GM19463 (cell line): ENCODE results near the gene FOXE1.

Experiments used
- ATAC-seq: cut with Tn5 transposase; IDR thresholded peaks from one replicate; pipeline ENCODE4 v1.9.1; 2021; ENCODE audit warnings: mild to moderate bottlenecking, moderate library complexity; ENCODE audit not compliant: unreplicated experiment

Gene FOXE1

GRCh38 chr9:97848215-97848479, 4.9 kb upstream of the FOXE1 start:
- no peak for ATAC-seq

DNA sequence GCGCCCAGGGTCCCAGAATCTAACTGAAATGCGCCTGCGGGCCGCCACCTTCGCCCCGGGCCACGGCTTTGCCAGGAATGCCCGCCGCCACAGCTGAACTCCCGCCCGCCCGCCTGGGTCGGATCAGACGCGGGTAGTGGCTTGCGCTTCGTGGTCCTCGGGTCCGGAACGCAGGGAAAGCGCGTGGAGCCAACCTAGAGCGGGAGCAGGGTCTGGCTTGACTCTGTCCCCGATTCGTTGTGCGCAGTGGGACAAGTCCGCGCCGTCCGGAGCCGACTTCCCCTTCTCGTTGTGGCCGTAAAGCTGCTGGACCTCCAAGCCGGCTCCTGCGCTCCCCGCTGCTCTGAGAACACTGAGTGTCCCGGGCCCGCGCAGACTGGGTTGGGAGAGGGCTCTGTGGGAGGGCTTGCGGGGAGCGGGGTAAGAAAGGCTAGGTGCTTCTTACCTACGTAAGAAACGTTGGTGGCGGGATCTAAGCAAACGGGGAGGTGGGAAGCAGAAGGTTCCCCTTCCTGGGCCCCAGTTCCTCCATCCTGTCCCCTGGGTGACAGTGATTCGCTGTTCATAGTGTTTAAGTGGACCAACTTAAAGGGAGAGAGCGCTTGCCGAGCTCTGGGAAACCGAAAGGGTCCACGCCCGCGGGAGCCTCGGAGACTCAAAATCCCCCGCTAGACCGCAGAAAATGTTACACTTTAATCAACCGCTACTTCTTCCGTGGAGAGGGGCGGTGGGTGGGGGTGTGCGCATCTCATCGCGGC, 4.4 kb upstream of the FOXE1 start:
- no peak for ATAC-seq

- no peak for ATAC-seq
Observed at GRCh38 chr9:97849980-97850379, 3.0 kb upstream of the FOXE1 start.

DNA sequence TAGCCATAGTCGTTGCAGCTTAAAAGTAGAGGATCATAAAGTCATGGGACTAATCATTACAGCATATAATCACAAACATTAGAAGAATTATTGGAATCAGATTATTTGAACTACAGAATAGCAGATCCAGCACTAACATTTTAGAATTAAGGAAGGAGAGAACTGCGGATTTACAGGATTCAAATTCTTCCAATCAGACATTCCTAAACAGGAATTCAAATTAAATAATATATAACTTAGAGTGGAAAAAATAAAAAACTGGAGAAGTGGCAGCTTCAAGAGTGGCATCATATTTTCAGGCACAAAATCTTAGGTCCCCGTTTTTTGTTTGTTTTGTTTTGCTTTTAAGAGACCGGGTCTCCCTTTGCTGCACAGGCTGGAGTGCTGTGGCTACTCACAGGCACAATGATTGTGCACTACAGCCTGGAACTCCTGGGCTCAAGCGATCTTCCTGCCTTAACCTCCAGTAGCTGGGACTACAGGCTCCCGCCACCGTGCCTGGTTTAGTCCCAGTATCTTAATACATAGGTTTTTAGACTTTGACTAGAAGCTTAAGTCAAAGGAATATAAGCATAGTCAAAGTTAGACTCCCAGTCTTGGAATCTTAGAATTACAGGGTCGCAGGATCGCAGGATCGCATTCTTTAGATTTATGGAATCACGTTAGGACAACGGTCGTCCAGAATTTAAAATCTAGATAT, 2.1 kb upstream of the FOXE1 start:
- ATAC-seq, result no peak

DNA sequence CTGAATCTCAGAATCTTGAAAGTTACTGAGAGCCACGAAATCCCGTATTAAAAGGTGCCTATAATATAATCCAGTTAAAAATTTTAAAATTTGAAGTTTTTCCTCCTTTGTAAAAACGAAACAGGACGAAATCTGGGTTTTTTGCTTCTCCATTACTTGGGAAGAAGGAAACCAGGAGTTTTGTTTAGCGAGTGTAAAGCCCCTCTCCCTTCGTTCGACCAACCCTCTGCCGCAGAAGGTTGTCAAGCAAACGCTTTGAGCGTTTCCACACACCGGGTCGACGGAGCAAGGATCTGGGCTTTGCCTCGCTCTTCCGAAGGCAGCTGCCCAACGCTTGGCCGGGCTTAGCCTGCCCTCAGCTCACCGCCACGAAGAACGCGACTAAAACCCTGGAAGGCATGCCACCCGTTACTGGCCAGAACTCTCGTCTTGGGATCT, 1.6 kb upstream of the FOXE1 start:
- ATAC-seq, result no peak

DNA sequence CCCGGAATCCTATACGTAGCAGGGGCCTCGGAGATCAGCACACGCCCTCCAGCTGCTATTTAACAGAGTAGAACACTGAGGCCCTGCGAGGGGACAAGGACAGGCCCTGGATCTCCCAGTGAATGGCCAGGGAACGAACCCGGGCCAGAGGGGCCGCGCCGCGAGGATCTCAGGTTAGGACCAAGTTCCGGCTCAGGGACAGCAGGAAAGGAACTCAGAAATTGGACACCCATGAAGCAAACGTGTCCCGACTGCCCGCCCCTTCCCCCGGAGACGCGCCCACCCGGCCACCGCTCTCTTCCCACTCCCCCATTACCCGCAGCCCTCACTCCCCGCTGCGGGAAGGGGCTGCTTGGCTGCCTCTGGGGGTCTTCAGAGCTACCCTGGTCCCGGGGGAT, 1.0 kb upstream of the FOXE1 start:
- ATAC-seq, result no peak

DNA sequence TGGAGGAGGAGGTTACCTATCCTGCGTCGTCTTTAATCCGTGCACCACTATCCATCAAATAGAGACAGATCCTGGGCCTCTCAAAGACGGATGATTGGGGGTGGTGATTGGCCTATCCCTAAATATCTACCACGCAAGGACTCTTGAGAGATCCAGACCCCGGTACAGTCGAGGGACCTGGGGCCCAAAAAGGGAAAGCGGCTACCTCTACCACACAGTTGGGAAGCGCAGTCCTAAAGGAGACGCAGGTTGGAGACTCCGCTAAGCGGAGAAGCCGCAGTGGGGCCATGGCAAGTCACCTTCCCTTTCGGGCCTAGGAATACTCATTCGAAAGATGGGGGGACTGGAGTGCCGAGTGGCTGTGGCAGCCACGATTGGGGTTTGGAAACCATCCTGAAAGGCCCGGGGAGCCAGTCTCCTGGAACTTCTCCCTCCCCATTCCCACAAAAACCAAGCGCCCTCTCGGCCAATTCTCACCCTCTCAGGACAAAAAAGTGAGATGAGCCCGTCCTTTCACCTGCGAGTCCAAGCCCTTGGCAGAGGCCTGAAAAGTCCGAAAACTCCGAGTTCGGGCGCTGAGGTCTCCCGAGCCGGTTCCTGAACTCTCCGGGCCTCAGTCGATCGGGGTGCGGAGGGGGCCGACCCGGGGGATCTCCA, 499 bp upstream of the FOXE1 start:
- no peak for ATAC-seq

DNA sequence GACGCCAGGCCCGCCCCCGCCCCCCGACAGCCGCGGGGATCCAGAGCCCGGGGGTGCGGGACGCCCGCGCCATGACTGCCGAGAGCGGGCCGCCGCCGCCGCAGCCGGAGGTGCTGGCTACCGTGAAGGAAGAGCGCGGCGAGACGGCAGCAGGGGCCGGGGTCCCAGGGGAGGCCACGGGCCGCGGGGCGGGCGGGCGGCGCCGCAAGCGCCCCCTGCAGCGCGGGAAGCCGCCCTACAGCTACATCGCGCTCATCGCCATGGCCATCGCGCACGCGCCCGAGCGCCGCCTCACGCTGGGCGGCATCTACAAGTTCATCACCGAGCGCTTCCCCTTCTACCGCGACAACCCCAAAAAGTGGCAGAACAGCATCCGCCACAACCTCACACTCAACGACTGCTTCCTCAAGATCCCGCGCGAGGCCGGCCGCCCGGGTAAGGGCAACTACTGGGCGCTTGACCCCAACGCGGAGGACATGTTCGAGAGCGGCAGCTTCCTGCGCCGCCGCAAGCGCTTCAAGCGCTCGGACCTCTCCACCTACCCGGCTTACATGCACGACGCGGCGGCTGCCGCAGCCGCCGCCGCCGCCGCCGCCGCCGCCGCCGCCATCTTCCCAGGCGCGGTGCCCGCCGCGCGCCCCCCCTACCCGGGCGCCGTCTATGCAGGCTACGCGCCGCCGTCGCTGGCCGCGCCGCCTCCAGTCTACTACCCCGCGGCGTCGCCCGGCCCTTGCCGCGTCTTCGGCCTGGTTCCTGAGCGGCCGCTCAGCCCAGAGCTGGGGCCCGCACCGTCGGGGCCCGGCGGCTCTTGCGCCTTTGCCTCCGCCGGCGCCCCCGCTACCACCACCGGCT, 1.0 kb downstream of the FOXE1 start:
- ATAC-seq, result no peak

GRCh38 chr9:97854696-97855485, 1.9 kb downstream of the FOXE1 start:
- ATAC-seq, result no peak

- ATAC-seq, result no peak
Observed at GRCh38 chr9:97855486-97855875, 2.5 kb downstream of the FOXE1 start.

- no peak for ATAC-seq
Observed at GRCh38 chr9:97855899-97856298, 2.9 kb downstream of the FOXE1 start.

DNA sequence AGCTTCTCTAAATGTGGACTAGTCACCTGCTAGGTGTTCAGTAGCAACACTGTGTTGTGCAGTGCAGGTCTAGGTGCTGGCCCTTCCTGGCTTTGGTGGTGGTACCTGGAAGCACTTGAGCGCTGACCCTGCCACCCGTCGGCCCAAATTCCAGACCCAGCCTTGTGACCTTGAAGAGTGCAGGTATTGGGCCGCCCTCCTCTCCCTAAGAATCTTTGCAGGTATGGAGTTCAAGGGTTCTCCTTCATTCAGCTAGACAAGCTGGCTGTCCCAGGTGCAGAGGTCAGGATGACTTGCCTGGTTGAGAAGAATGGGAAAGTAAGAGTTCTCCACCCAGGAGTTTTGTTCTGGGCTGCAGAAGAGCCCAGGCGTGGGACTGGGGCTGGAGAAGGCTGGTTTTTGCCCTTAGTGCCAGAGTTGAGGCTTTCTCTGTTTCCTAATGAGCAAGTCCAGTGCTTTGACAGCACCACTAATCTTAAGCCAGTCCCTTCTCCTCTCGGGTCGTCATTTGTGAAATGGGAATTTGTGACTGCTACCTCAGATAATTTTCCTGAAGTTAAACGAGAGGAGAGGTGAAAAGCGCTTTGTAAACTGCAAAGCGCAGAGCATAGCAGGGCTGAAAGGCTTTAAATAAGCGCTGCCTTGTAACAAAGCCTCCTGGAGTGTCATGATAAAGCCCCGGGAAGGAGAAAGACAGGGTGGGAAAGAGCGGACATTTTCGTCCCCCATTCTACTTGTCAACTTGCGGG, 4.0 kb downstream of the FOXE1 start:
- no peak for ATAC-seq

DNA sequence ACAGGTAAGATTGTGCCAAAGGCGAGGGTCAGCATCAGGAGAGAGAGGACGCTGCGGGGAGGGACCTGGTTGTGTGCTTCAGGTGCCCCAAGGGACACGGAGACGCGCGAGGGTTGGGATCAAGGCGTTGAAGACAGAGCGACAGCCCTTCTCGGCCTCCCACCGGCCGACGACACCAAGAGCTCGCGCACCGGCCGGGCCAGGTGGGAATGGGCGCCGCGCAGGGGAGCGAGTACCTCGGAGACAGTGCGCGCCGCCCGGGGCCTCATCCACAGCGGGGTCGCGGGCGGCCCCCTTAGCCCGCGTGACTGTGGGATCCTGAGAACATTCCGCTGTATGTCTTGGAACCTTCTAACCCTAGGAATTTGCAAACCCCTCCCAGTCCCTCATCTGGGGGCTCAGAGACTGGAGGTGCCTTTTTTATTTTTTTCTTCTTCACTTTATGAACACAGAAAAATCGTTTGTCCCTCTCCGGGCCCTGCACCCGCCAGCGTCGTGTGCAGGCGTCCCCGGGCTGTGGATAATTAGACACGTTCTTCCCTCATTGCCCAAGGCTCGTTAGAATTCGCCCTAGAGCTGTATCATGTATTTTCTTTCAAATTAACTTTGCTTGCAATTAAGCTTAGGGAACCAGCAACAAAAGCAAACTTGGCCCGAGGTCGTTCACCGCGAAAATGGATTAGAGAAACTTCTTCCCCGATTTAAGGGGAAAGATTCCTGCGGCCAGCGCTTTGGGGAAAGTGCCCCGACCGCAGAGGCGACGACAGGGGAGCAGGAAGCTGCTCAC, 4.8 kb downstream of the FOXE1 start:
- ATAC-seq, result no peak

- ATAC-seq, result no peak
Observed at GRCh38 chr9:97858393-97858713, 5.3 kb downstream of the FOXE1 start.

DNA sequence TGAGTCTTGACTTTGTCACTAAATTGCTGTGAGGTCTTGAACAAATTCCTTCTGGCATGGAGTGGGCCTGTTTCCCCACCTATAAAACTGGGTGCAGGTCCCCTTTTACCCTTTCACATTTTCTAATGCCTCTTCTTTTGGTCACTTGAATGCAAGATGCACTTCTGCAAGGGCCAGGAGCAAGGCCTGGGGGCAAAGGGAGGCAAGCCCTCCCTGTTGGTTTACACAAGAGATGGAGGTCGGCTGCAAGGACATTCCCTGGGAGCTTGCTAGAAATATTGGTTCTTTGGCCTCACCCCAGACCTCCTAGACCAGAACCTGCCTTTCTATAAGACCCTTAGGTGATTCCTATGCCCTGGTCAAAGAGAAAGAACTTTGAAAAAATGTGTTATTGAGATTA, 5.8 kb downstream of the FOXE1 start:
- no peak for ATAC-seq

DNA sequence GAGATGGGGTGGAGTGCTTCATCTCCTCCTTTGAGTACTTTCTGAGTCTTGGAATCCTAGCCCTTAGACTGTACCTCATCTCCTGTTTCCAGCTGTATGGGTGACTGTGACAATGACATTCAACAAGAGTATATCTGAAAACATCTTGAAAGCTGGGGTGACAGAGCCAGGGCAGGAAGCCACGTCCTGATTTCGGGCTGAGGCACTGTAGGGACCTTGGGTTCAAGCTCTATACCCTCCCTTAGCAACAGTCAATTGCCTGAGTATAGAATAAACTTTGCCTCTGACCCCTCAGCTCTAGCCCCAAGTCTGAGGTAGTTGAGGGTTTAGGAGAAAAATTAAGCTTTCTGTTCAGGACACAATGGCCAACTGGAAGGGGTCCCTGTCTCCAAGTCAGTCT, 6.3 kb downstream of the FOXE1 start:
- ATAC-seq, result no peak

DNA sequence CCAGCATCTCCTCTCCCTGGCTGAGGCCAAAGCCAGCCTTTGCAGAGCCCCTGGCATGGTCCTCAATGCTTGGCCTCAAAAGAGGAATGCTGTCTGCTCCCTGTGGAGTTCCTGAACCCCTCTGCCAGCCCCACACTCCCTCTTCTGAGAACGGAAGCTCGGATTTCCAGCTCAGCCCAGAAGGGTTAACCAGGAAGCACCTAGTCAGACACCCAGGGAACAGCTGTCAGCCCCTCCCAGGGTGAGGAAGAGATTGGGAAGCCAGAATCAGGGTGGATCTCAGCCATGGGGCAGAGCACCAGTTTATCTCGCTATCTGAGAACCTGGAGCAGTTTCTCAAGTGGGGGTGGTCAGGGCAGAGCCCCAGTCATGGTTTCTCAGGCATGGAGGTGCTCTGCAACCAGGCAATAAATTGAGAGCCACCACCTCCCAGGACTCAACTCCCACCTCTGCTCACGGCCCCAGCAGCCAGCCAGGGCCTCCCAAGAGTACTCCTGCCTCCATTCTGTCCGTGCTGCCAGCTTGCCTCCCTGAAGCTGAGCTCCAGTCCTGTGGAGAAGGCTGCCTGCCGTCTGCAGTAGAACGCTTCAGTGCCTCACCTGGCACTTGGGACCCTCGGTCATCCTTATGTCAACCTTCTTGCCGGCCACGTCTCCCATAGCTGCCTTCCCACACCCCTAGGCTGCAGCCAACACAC, 7.6 kb downstream of the FOXE1 start:
- no peak for ATAC-seq

DNA sequence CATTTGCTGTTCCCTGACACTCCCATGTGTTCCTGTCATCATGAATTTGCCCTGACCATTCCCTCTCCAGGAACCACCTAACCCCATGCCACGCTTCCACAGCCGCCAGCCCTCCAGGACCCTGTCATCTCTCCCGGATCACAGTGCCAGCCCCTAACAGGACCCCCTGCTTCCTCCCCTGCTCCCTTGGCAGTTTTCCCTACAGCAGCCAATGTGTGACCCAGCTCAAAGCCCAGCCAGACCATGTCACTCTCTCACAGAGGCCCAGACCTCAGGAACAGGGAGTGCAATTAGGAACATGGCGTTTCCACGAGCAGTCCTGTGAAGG, 8.1 kb downstream of the FOXE1 start:
- no peak for ATAC-seq

- ATAC-seq, result no peak
Observed at GRCh38 chr9:97863314-97863713, 10.3 kb downstream of the FOXE1 start.
